NCI-H748 (cell line): Measurements from ENCODE around the gene KDM2B.
"Not testable (repeated sequence)": the region's sequence is repeated elsewhere in the genome, so short reads cannot be mapped to it uniquely, and the experiment has no call there.

Experiments
- DNase-seq: peaks from one replicate; lab custom pipeline; 2025; ENCODE audit not compliant: unreplicated experiment; lab: John Stamatoyannopoulos, UW

Gene KDM2B

GRCh38 chr12:121505513-121505912, 75.3 kb downstream of the KDM2B start:
- no peak for DNase-seq

GRCh38 chr12:121504505-121504904, 76.3 kb downstream of the KDM2B start:
- DNase-seq = no peak

GRCh38 chr12:121503395-121503794, 77.4 kb downstream of the KDM2B start:
- no peak for DNase-seq

GRCh38 chr12:121501946-121502345, 78.9 kb downstream of the KDM2B start:
- no peak for DNase-seq

- DNase-seq = peak; percentile 60
Measured at GRCh38 chr12:121499929-121500793, 80.7 kb downstream of the KDM2B start.

- no peak for DNase-seq
Measured at GRCh38 chr12:121495746-121496145, 85.1 kb downstream of the KDM2B start.

GRCh38 chr12:121494093-121494787, 86.6 kb downstream of the KDM2B start:
- DNase-seq = peak; percentile 28

- peak; percentile 46 for DNase-seq
Measured at GRCh38 chr12:121490401-121491281, 90.2 kb downstream of the KDM2B start.

GRCh38 chr12:121489874-121490273, 90.9 kb downstream of the KDM2B start:
- no peak for DNase-seq

- no peak for DNase-seq
Measured at GRCh38 chr12:121484967-121485366, 95.9 kb downstream of the KDM2B start.

- not testable (repeated sequence) for DNase-seq
Measured at GRCh38 chr12:121484564-121484963, 96.3 kb downstream of the KDM2B start.

GRCh38 chr12:121483949-121484348, 96.9 kb downstream of the KDM2B start:
- no peak for DNase-seq

GRCh38 chr12:121476477-121476876, 104.3 kb downstream of the KDM2B start:
- DNase-seq = no peak

- DNase-seq = no peak
Measured at GRCh38 chr12:121475279-121475678, 105.5 kb downstream of the KDM2B start.

GRCh38 chr12:121472150-121472905, 108.5 kb downstream of the KDM2B start:
- DNase-seq = no peak

GRCh38 chr12:121470751-121471150, 110.1 kb downstream of the KDM2B start:
- no peak for DNase-seq

GRCh38 chr12:121468499-121468801, 112.4 kb downstream of the KDM2B start:
- no peak for DNase-seq

- DNase-seq = no peak
Measured at GRCh38 chr12:121467638-121468498, 113.0 kb downstream of the KDM2B start.

GRCh38 chr12:121466794-121467637, 113.8 kb downstream of the KDM2B start:
- DNase-seq = peak; percentile 94
